ENCODE data around the gene PPP3CA.

PPP3CA gene

GRCh38 chr4:100985576-100985975 lies 361.8 kb downstream of the PPP3CA start:
- DNase-seq: no peak

- DNase-seq: no peak
These were observed 362.4 kb downstream of the PPP3CA start for GRCh38 chr4:100984901-100985300.

- no peak for DNase-seq
These were observed 363.9 kb downstream of the PPP3CA start for GRCh38 chr4:100983426-100983825.

- DNase-seq: no peak
These were observed 365.0 kb downstream of the PPP3CA start for GRCh38 chr4:100982345-100982744.

GRCh38 chr4:100981447-100982204 lies 365.7 kb downstream of the PPP3CA start:
- DNase-seq: no peak

- no peak for DNase-seq
These were observed 367.6 kb downstream of the PPP3CA start for GRCh38 chr4:100979736-100980135.

GRCh38 chr4:100977746-100978397 lies 369.5 kb downstream of the PPP3CA start:
- DNase-seq: no peak

GRCh38 chr4:100977274-100977673 lies 370.1 kb downstream of the PPP3CA start:
- DNase-seq: no peak

Data from NCI-H187 treated with DMSO at 0.1 percent for 48 hours (cell line).